ENCODE data around the gene NECTIN1.

GRCh38 chr11:119689302-119689701, 39.7 kb downstream of the NECTIN1 start:
- TF ChIP-seq CTCF (IDR thresholded peaks at IDR 0.05; ENCODE audit: extremely low read depth in 1 of 2, insufficient read depth in 1 of 2, low read depth in 1 of 2, low read length in 2 of 2), result no peak
- no peak for TF ChIP-seq POLR2A (IDR thresholded peaks at IDR 0.05; ENCODE audit: low read depth, low read length)

Data from endothelial cell of umbilical vein (primary cell).